ENCODE measurements around the gene ATP9A.

ATP9A gene

DNA sequence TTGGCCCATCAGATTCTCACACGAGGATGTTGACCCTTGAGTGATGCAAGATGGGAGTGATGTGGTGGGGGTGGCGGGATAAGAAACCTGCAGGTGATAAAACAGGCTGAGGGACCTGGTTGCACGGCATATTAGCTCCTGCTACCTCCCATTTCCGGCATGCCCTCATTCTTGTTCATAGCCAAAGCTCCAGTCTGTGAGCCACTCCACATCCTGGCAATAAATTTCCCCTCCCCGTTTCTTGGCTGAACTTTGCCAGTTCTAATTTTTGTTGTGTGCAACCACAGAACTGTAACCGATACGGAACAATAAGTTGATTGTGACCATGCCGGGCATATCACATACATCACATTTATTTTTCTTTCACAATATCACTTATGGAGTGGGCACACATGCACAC, 184.1 kb downstream of the ATP9A start:
- DNase-seq (ENCODE audit: low read depth): no peak
- TF ChIP-seq CTCF (IDR thresholded peaks at IDR 0.05; ENCODE audit: insufficient read depth, low read depth, low read length, missing control alignments): no peak
- H3K4me3 ChIP-seq (ENCODE audit: low read length): no peak overlapping the region

DNA sequence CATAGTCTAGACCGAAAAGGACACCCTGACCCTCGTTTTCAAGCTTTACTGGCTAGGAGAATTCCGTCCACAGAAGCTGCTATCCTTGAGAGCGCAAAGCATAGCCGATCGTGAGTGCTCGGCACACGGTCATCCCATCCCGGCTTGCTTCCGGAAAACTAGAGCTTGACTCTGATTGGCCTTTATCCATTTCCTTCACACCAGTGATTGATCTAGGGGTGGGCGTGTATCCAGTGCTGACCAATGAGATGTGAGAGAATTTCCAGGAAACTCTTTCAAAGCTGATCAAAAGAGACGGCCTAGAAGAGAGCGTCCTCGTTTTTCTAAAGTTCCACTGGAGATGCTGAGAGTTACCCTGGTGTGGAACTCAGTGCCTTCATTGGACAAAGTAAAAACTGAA, 184.7 kb downstream of the ATP9A start:
- no peak overlapping the region for H3K4me3 ChIP-seq (ENCODE audit: low read length)
- TF ChIP-seq CTCF (IDR thresholded peaks at IDR 0.05; ENCODE audit: insufficient read depth, low read depth, low read length, missing control alignments): no peak
- DNase-seq (ENCODE audit: low read depth): no peak

DNA sequence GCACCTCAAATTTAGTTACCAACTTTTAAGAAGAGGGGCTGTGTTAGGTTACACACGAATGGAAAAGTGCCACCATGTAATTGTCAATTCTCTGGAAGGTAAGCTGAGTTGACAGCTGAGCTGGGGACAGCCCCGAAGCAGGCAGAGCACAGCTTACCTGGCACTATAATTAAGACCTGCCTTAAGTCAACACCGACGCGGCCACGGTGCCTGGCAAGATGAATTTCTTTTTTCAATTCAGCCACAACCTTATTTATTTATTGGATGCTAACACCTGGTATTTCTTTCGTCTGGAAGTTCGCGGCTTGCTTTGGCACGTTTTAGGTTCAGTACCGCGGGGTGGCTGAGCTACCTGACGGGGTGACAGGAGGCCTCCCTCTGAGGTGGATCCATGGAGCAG, 185.1 kb downstream of the ATP9A start:
- TF ChIP-seq CTCF (IDR thresholded peaks at IDR 0.05; ENCODE audit: insufficient read depth, low read depth, low read length, missing control alignments): no peak
- no peak overlapping the region for H3K4me3 ChIP-seq (ENCODE audit: low read length)
- no peak for DNase-seq (ENCODE audit: low read depth)

DNA sequence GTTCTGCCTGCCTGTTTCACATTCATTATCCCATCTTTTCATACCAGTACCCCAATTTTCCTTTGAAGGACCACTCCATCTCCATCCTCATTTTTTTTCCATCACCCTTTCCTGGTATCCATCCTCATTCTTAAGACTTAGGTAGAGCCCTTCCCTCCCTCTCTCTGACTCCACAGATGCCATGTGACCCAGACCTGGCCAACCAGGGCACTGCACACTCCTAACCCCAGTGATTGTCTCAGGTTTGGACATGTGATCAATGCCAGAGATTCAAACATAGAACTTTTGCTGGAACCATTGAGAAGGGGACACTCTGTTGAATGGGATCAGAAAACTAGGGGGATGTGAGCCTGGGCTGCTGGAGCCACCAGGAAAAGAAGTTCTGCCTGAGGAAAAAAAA, 186.6 kb downstream of the ATP9A start:
- no peak overlapping the region for H3K4me3 ChIP-seq (ENCODE audit: low read length)
- no peak for DNase-seq (ENCODE audit: low read depth)
- no peak for TF ChIP-seq CTCF (IDR thresholded peaks at IDR 0.05; ENCODE audit: insufficient read depth, low read depth, low read length, missing control alignments)

- no peak overlapping the region for H3K4me3 ChIP-seq (ENCODE audit: low read length)
- no peak for DNase-seq (ENCODE audit: low read depth)
- TF ChIP-seq CTCF (IDR thresholded peaks at IDR 0.05; ENCODE audit: insufficient read depth, low read depth, low read length, missing control alignments): no peak
Measured at GRCh38 chr20:51579137-51579536, 189.1 kb downstream of the ATP9A start.

GRCh38 chr20:51578145-51578459, 190.1 kb downstream of the ATP9A start:
- no peak for TF ChIP-seq CTCF (IDR thresholded peaks at IDR 0.05; ENCODE audit: insufficient read depth, low read depth, low read length, missing control alignments)
- no peak for DNase-seq (ENCODE audit: low read depth)
- H3K4me3 ChIP-seq (ENCODE audit: low read length): no peak overlapping the region

GRCh38 chr20:51577432-51578144, 190.6 kb downstream of the ATP9A start:
- H3K4me3 ChIP-seq (ENCODE audit: low read length): no peak overlapping the region
- DNase-seq (ENCODE audit: low read depth): no peak
- TF ChIP-seq CTCF (IDR thresholded peaks at IDR 0.05; ENCODE audit: insufficient read depth, low read depth, low read length, missing control alignments): no peak
